Caco-2 (cell line): ENCODE measurements around the gene G2E3. TPM values are rescaled to one million over a fixed set of nuclear protein-coding genes. Genes with fewer than 3 reads are reported as not detected.
"Not testable (repeated sequence)": the region's sequence is repeated elsewhere in the genome, so short reads cannot be mapped to it uniquely, and the experiment has no call there.

Source experiments
- BruUV-seq: library from RNA; stranded (reverse); fragments of 400-500 nt; replicated peaks from 2 replicates; lab custom pipeline; 2021; lab: Mats Ljungman, UMichigan
- CTCF ChIA-PET: fragments of 300-600 bp; sonication (Branson Sonifier 250); formaldehyde crosslinking; loops from one replicate; lab custom pipeline; 2022; ENCODE audit warnings: antibody characterized with exemption; lab: Charles Lee
- POLR2A ChIA-PET: fragments of 300-600 bp; sonication (Branson Sonifier 250); formaldehyde crosslinking; loops from one replicate; lab custom pipeline; 2022; ENCODE audit warnings: antibody characterized with exemption; lab: Charles Lee
- DNase-seq, 2 experiments: peaks; one replicate each; pipeline versions ENCODE4 v3.0.0 to v3.0.0-alpha.2; 2020 to 2022
- H3K27me3 ChIP-seq: replicated peaks from 2 replicates; pipeline ENCODE4 v1.6.0; 2011; ENCODE audit warnings: low read length; ENCODE audit not compliant: control insufficient read depth, insufficient read depth
- H3K36me3 ChIP-seq: 2 replicates; pipeline ENCODE4 v1.5.1; 2011; ENCODE audit warnings: low read length; ENCODE audit not compliant: control insufficient read depth, insufficient read depth
- H3K4me1 ChIP-seq: fragments of 250-450 bp; sonication (Bioruptor Pico); 2 replicates; pipeline ENCODE4 v1.5.1; 2020; ENCODE audit warnings: mild to moderate bottlenecking
- H3K4me3 ChIP-seq: 2 replicates; pipeline ENCODE4 v1.5.1; 2011; ENCODE audit warnings: low read depth, mild to moderate bottlenecking, control low read depth, low read length
- H3K9me3 ChIP-seq: fragments of 250-450 bp; sonication (Bioruptor Pico); 2 replicates; pipeline ENCODE4 v1.5.1; 2020; ENCODE audit warnings: mild to moderate bottlenecking, moderate library complexity
- H3K27ac Mint-ChIP-seq: one replicate; pipeline ENCODE4 v1.8.0; 2022; ENCODE audit warnings: mixed read lengths; ENCODE audit not compliant: unreplicated experiment
- H3K27me3 Mint-ChIP-seq: one replicate; pipeline ENCODE4 v1.8.0; 2022; ENCODE audit warnings: mixed read lengths; ENCODE audit not compliant: insufficient read depth, unreplicated experiment
- H3K36me3 Mint-ChIP-seq: one replicate; pipeline ENCODE4 v1.8.0; 2022; ENCODE audit warnings: mild to moderate bottlenecking, mixed read lengths; ENCODE audit not compliant: insufficient read depth, unreplicated experiment
- H3K4me1 Mint-ChIP-seq: one replicate; pipeline ENCODE4 v1.8.0; 2022; ENCODE audit warnings: low read depth, mixed read lengths; ENCODE audit not compliant: unreplicated experiment
- H3K4me3 Mint-ChIP-seq: one replicate; pipeline ENCODE4 v1.8.0; 2022; ENCODE audit warnings: mild to moderate bottlenecking, moderate library complexity, mixed read lengths; ENCODE audit not compliant: unreplicated experiment
- H3K9me3 Mint-ChIP-seq: one replicate; pipeline ENCODE4 v1.8.0; 2022; ENCODE audit warnings: mixed read lengths; ENCODE audit not compliant: unreplicated experiment
- CTCF ChIP-seq, 2 experiments: fragments of 200-600 bp in 1 of 2; IDR thresholded peaks; 1 replicate in 1 of 2; 2 replicates in 1 of 2; pipeline versions ENCODE4 v1.5.1 to v1.8.0; 2011 to 2022; ENCODE audit warnings: antibody characterized with exemption in 1 of 2, control low read depth in 1 of 2, inconsistent platforms in 1 of 2, low read depth in 1 of 2, low read length in 1 of 2, mild to moderate bottlenecking in 1 of 2, moderate library complexity in 1 of 2; ENCODE audit not compliant: insufficient read depth in 1 of 2, severe bottlenecking in 1 of 2, unreplicated experiment in 1 of 2
- intact Hi-C: fragments of 100-400 bp; cut with micrococcal nuclease; formaldehyde crosslinking; loops from one replicate; pipeline ENCODE4 v1.10.0; 2022; ENCODE audit not compliant: unreplicated experiment
- total RNA-seq: library from RNA; stranded (reverse); gene quantifications from 2 replicates; pipeline ENCODE4 v1.2.3, GENCODE V29; 2022

The G2E3 gene
- total RNA-seq, 1 experiment from 2014 or later = 25.1 TPM

- CTCF ChIA-PET = no interaction called here
- Mint-ChIP-seq H3K4me3 (no peak overlapping the region), H3K27ac (no peak overlapping the region), H3K4me1 (peaks cover 32% of the 10 kb centered on the region), H3K9me3 (no peaks in the 10 kb centered on the region), H3K27me3 (no peaks in the 10 kb centered on the region), H3K36me3 (no peaks in the 10 kb centered on the region)
- no peaks in the 10 kb centered on the region for H3K9me3 ChIP-seq
- H3K4me3 ChIP-seq = no peak overlapping the region
- TF ChIP-seq CTCF (IDR thresholded peaks at IDR 0.05; ENCODE audit: insufficient read depth in 1 of 2, low read depth in 1 of 2, low read length in 1 of 2, severe bottlenecking in 1 of 2, unreplicated experiment in 1 of 2) = no peak
- no TSS peak for BruUV-seq
- no peaks in the 10 kb centered on the region for H3K36me3 ChIP-seq
- intact Hi-C loops = no loop called here
- POLR2A ChIA-PET = no interaction called here
- DNase-seq = no peak
- peaks cover 14% of the 10 kb centered on the region for H3K4me1 ChIP-seq
- H3K27me3 ChIP-seq = no peaks in the 10 kb centered on the region
These were observed 14.4 kb downstream of the G2E3 start for GRCh38 chr14:30573226-30573814.

GRCh38 chr14:30573966-30574365 is 15.0 kb downstream of the G2E3 start:
- no peak for DNase-seq
- H3K36me3 Mint-ChIP-seq = no peaks in the 10 kb centered on the region
- H3K27me3 ChIP-seq = no peaks in the 10 kb centered on the region
- no peak overlapping the region for H3K27ac Mint-ChIP-seq
- H3K9me3 Mint-ChIP-seq = no peaks in the 10 kb centered on the region
- H3K4me3 ChIP-seq = no peak overlapping the region
- peaks cover 13% of the 10 kb centered on the region for H3K4me1 ChIP-seq
- no peaks in the 10 kb centered on the region for H3K27me3 Mint-ChIP-seq
- H3K36me3 ChIP-seq = no peaks in the 10 kb centered on the region
- no peak for TF ChIP-seq CTCF (IDR thresholded peaks at IDR 0.05; ENCODE audit: insufficient read depth in 1 of 2, low read depth in 1 of 2, low read length in 1 of 2, severe bottlenecking in 1 of 2, unreplicated experiment in 1 of 2)
- CTCF ChIA-PET = no interaction called here
- no peak overlapping the region for H3K4me3 Mint-ChIP-seq
- H3K4me1 Mint-ChIP-seq = peaks cover 29% of the 10 kb centered on the region
- H3K9me3 ChIP-seq = no peaks in the 10 kb centered on the region
- POLR2A ChIA-PET = no interaction called here
- no TSS peak for BruUV-seq
- intact Hi-C loops = no loop called here

- H3K4me1 ChIP-seq, POLR2A ChIA-PET, H3K9me3 ChIP-seq, intact Hi-C loops, H3K27me3 ChIP-seq, H3K36me3 ChIP-seq, H3K36me3 Mint-ChIP-seq, H3K9me3 Mint-ChIP-seq, CTCF ChIA-PET, H3K27me3 Mint-ChIP-seq, H3K4me3 Mint-ChIP-seq, H3K27ac Mint-ChIP-seq, H3K4me3 ChIP-seq, DNase-seq, BruUV-seq: not testable (repeated sequence)
- peaks cover 21% of the 10 kb centered on the region for H3K4me1 Mint-ChIP-seq
These were observed 15.8 kb downstream of the G2E3 start for GRCh38 chr14:30574777-30575176.

- H3K27ac Mint-ChIP-seq, H3K4me1 ChIP-seq, H3K36me3 Mint-ChIP-seq, H3K9me3 Mint-ChIP-seq, H3K27me3 Mint-ChIP-seq, H3K4me3 Mint-ChIP-seq, BruUV-seq, H3K9me3 ChIP-seq, H3K36me3 ChIP-seq, intact Hi-C loops, H3K4me1 Mint-ChIP-seq, H3K4me3 ChIP-seq, DNase-seq, CTCF ChIA-PET, POLR2A ChIA-PET, H3K27me3 ChIP-seq: not testable (repeated sequence)
These were observed 17.4 kb downstream of the G2E3 start for GRCh38 chr14:30576333-30576732.
